HG03354 (cell line): ENCODE data around the gene CAMSAP1.
"Not testable (repeated sequence)": the region's sequence is repeated elsewhere in the genome, so short reads cannot be mapped to it uniquely, and the experiment has no call there.

ENCODE experiments used
- ATAC-seq: cut with Tn5 transposase; IDR thresholded peaks from one replicate; pipeline ENCODE4 v1.9.1; 2021; ENCODE audit warnings: mild to moderate bottlenecking; ENCODE audit not compliant: unreplicated experiment, poor library complexity, severe bottlenecking

Gene CAMSAP1, protein sequence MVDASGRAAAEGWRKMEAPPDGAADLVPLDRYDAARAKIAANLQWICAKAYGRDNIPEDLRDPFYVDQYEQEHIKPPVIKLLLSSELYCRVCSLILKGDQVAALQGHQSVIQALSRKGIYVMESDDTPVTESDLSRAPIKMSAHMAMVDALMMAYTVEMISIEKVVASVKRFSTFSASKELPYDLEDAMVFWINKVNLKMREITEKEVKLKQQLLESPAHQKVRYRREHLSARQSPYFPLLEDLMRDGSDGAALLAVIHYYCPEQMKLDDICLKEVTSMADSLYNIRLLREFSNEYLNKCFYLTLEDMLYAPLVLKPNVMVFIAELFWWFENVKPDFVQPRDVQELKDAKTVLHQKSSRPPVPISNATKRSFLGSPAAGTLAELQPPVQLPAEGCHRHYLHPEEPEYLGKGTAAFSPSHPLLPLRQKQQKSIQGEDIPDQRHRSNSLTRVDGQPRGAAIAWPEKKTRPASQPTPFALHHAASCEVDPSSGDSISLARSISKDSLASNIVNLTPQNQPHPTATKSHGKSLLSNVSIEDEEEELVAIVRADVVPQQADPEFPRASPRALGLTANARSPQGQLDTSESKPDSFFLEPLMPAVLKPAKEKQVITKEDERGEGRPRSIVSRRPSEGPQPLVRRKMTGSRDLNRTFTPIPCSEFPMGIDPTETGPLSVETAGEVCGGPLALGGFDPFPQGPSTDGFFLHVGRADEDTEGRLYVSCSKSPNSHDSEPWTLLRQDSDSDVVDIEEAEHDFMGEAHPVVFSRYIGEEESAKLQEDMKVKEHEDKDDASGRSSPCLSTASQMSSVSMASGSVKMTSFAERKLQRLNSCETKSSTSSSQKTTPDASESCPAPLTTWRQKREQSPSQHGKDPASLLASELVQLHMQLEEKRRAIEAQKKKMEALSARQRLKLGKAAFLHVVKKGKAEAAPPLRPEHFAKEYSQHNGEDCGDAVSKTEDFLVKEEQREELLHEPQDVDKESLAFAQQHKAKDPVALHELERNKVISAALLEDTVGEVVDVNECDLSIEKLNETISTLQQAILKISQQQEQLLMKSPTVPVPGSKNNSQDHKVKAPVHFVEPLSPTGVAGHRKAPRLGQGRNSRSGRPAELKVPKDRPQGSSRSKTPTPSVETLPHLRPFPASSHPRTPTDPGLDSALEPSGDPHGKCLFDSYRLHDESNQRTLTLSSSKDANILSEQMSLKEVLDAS (N-terminal part only)

DNA sequence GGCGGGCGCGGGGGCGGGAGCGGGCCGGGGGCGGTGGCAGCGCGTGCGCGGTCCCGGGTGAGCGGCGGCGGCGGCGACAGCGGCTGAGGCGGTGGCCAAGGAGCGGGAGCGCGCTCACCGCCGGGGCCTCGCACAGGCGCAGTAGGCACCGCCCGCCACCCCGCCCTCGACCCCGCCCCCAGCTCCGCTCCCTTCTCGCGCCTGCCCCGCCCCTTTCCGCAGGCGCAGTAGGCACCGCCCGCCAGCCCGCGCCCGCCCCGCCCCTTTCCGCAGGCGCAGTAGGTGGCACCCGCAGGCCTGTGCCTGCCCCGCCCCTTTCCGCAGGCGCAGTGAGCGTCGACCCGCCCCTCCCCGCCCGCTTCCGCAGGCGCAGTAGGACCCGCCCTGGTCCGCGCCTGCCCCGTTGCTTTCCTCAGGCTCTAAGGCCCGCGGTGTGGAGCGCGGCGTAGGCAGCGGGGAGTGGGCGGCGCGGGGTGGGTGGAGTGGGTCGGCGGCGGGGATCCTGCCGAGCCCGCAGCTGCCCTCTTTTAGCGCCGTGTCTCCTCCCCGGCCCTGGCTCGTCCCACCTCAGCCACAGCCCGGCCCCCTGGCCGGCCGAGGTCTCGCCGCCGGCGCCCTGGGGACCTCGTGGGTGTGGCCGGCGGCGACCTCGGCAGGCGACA is at the start of gene CAMSAP1:
CAMSAP1 (minus strand) TSS at position 116 of the 662 bp plus-strand sequence. CDS start 387 bp downstream, outside the sequence.
- peak; percentile 82 for ATAC-seq

DNA sequence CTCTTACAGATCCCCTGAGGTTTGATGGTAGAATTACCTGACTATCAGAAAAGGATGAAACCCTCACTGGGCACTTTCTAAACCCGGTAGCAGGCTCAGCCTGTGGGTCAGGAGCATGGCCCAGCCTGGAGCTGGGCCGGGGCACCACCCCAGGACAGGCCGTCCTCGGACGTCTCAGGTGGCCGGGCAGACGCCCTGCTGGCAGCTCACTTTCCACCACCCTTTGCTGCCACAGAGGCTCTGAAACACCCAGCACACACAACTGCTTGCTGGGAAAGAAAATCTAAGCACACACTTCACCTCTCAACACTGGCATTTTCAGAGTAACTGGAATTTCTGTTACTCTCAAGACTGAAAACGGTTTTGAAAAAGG is 49.4 kb upstream of the CAMSAP1 start:
- no peak for ATAC-seq

DNA sequence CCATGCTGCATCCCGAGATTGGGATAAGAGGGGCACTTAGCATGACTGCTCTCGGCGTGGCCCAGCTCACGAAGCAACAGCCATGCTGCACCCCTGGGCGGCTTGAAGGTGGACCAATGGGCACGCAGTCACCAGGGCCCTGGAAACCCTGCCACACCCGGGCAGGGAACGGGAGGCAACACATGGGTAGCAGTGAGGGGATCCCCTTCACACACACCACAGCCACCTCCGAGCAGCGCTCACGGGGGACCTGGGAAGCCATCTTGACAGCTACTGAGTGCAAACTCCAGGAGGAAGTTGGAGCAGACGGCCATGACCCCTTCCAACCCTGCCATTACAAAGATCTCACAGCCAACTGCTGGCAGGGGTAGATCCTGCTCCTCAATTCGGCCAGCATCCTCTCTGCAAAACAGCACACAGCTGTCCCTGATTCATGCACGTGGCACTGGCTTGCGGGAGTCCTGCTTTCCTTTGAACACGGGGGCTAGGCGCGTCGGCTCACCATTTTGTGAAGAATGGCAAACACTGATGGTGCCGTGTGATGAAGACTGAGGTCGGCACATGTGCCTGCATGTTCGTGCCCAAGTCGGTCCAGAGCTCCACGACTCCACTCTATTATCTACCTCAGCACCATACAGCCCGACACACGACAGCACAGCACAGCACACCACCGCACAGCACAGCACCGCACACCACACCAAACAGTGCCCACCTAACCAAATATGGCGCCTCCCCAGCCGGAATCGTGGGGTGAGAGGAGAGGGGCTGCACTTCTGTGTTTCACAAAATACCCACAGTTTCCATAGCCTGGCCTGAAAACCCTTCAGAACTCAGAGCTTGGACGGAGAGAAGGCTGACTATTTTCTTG is 48.8 kb upstream of the CAMSAP1 start:
- ATAC-seq = no peak

DNA sequence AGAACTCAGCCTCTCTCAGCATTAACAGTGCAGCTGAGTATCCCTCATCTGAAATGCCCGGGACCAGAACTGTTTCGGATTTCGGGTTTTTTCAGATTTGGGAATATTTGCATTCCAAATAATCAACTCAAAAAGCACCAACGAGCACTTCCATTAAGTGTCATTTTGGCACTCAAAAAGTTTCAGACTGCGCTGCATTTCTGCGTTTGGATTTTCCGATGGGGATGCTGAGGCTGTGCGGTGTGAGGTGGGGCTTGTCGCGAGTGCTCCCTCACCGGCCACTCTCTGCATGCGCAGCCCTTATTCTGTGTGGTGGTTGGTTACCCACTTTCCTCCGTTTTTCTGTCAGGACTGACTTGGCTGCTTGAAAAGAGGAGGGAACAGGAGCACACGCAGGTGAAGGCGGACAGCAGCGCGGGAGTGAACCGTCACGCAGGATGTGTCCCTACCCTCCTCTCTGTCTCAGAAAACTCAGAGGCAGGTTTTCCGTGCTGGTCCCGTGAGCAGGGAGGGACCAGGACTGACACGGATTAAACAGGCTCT is 45.4 kb upstream of the CAMSAP1 start:
- no peak for ATAC-seq

DNA sequence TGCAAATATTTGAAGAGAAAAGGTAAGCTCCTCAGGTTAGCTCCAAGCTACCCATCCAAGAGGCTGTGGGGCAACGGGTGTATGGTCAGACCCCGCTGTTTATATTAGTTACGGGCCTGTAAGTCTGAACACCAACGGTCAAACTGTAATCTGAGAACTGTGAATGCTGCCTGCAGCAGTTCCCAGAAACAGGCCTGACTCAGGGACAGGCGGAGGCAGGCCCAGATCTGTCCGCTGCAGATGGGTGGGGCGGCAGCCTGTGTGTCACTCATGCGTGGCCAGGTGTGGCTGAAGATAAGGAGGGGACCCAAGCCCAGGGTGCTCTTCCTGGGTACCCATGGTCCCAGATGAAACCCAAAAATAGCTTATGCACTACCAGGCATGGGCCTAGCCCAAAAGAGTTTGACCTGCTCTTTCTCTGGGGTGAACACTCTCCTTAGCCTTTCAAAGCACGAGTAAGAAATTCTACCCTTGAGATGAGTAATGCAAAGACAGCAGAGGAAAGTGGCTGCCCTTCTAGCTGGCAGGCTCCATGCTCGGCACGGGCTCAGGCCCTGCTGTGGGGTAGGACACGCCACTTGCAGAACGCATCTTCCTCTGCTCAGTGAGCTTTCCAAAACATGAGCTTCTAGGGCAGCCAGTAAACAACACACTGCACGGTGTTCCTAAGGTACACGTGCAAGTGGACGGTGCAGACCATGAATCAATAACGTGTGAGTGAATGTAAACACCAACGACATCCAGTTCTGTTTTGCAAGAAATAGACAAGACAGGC is 44.7 kb upstream of the CAMSAP1 start:
- no peak for ATAC-seq

DNA sequence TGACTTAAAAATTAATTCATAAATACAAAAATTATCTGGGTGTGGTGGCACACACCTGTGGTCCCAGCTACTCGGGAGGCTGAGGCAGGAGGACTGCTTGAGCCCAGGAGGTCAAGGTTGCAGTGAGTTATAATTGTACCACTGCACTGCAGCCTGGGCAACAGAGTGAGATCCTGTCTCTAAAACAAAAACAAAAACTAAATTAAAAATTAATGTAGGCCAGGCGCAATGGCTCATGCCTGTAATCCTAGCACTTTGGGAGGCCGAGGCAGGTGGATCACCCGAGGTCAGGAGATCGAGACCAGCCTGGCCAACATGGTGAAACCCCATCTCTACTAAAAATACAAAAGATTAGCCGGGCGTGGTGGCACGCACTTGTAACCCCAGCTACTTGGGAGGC is 44.0 kb upstream of the CAMSAP1 start:
- not testable (repeated sequence) for ATAC-seq

DNA sequence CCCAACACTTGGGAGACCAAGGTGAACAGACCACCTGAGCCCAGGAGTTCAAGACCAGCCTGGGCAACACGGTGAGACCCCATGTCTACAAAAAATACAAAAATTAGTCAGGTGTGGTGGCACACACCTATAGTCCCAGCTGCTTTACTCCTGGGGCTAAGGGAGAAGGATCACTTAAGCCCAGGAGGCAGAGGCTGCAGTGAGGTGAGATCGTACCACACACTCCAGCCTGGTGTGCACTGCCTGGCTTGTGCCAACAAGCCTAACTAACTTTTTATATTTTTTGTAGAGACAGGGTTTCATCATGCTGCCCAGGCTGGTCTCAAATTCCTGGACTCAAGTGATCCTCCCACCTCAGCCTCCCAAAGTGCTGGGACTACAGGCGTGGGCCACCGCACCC is 43.5 kb upstream of the CAMSAP1 start:
- not testable (repeated sequence) for ATAC-seq

DNA sequence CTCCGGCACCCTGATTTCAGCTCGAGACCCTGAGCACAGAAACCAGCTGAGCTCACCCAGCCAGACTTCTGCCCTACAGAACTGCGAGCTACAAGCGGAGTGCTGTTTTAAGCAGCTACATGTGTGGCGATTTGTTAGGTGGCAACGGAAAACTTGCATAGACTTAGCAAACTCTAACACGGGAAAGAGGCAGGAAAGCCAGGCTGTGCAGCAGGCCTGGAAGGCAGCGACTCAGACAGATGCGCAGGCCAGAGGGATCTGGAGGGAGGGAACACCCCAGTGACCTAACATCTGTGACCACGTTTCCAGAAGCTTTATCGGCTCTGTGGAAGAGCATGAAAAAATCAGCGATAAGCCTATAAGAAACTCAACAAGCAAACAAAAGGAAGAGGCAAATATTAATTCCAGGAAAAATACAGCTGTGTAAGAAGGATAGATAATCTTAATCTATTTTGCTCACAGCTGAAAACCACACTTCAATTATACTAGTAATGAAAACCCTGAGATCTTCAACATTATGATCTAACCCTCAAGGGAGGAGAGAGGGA is 42.9 kb upstream of the CAMSAP1 start:
- ATAC-seq = no peak

DNA sequence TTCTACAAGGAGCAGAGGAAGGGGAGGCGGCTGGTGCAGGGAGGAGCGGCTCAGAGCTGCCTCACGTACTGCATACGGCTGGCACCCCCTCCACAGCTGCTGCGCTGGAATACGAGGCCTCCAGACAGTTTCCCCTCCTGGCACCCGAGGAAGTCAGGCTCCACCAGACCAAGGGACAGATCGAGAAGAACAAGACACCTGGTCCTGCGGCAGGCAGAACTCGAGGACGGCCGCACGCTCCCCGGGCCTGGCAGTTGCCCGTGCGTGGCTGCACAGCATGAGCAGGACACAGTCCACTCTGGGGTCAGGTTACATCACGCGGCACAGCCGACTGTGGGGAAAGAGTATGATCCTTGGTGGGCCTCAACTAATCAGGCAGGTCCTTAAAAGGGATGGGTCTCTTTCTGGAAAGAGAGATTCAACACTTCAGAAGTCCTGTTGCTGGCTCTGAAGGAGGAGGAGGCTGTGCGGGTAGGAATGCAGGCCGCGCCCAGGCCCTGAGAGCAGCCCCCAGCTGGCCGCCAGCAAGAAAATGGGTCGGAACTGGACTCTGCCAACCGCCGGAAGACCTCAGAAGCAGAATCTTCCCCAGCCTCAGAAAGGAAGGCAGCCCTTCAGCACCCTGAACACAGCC is 42.3 kb upstream of the CAMSAP1 start:
- ATAC-seq = no peak

DNA sequence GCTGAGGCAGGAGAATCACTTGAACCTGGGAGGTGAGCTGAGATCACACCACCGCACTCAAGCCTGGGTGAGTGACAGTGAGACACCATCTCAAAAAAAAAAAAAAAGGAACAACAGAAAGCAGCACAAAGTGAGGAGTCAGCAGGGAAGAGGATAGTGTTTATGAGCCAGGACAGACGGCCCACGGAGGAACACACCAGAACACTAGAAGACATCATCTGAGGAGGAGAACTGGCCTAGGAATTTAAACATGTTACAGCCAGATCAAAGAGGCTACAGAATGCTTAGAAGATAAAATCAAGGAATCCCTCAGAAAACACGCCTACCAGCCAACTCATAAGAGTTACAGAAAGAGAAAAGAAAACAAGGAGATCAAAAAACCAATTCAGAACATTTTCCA is 41.6 kb upstream of the CAMSAP1 start:
- no peak for ATAC-seq

DNA sequence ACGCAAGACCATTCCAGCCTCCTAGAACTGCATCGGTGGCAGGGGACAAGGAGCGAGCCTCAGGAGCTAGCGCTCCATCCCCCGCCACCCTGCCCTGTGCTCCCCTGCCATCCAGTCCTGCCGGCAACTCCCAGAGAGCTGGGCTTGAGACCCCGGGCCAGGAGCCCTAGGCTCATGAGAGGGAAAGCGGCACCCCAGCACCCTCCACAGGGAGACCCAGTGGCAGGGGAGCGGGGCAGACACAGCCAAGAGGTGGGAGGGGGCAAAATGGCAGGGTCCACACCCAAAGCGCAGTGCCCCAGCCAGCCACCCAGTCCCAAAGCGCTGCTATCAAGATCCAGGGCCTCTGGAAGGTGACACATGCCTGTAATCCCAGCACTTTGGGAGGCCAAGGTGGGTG is 41.1 kb upstream of the CAMSAP1 start:
- no peak for ATAC-seq

DNA sequence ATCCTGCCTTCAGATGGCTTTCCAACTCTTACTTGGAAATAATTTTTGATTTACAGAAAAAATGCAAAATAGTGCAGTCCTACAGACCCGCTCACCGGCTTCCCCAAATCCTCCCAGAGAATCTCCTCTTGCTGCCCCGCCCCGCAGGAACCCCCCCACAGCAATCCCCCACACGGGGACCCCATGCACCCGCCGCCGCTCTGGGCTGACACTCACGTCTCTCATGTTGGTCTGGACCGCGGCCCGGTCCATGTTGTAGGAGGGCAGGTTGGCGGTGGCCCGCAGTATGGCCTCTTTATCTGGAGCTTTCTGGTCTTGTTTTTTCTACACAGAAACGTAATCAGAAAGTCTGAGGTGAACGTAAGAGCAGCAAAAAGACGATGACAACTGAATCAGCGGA is 40.2 kb upstream of the CAMSAP1 start:
- ATAC-seq = no peak

DNA sequence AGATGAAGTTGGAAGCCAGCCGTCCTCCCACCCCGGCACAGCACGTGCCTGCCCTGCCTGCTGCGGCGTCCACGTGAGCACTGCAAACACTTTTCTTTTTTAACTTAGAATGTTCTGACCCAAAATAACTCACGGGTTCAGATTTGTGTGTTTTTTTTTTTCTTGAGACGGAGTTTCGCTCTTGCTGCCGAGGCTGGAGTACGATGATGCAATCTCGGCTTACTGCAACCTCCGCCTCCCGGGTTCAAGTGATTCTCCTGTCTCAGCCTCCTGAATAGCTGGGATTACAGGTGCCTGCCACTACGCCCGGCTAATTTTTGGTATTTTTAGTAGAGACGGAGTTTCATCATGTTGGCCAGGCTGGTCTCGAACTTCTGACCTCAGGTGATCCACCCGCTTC is 39.8 kb upstream of the CAMSAP1 start:
- ATAC-seq = not testable (repeated sequence)

DNA sequence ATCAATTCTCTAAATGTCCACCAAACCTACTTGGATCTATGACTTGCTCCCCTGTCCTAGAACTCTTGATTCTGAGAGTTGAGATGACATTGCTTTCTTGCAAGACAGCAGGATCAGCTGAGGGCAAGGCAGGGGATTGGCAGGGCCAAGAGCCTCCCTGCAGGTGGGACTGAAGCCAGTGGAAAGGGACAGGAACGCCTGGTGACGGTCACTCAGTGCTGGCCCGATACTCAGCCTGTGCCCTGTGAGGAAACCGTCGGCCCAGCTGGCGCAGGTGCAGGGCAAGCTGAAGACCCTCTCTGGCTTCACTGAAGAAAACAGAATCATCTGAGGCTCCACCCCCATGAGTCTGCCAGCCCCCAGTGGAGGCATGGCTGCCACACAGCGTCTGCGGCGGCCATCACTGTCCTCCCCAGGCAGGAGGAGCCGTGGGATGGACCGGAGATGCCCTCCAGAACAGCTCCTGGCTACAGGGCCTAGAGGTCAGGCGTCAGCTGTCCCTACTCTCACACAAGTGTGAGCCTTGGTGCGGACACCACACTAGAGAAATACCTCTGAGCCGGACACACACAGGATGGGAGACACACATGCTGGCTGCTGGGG is 39.1 kb upstream of the CAMSAP1 start:
- no peak for ATAC-seq

DNA sequence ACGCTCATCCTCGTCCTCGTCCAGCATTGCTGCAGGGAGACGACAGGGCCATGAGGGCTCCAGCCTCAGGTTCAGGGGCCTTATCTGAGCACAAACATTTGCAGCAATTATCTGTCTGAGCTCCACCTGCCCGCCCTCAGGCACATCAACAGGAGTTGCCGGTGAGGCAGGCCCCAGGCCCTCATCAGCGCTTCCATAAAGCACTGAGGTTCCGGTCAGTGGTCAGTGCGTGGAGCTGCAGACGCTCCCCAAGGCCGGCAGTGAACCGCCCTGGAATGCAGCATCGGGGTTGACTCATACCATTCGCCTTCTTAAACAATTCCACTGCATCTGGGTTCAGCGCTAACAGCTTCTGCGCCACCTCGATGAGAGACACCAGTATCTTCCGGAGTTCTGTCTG is 38.6 kb upstream of the CAMSAP1 start:
- no peak for ATAC-seq

DNA sequence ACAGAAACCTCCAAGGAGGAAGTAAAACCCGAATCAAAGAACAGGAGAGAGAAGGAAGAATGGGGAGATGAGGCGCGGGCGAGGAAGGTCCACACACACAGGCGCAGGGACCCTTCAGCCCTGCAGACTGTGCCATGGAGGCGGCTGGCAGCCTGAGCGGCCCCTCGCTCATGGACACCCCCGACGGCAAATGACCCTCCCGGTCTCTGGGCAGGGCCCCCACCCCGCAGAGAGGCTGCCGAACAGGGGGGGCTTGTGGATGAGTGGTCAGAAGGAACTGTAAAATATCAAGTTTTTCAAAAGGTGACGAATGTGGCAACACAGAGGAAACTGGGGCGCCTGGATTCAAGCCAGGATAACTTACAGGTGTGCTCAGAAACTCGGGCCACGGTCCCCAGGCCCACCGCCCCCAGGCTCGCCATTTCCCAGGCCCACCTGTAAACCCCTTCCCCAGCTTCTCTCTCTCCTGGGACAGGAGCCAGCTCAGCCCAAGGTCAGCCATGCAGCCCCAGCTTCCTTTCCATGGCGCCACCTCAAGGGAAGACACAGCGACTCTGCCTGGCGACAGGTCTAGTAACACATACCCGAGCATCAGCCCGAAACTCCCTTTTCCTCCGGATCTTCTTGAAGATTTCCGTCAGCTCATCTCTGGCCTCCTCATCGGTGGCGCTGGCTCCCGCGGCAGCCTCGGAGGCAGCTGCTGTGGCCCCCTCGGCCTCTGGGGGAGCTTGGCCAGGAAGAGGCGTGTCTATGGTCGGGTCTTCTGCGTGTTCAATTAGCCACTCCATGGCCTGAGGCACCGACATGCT is 37.3 kb upstream of the CAMSAP1 start:
- ATAC-seq = no peak
